Measurements from ENCODE around the gene SH2D3C.

Gene SH2D3C

GRCh38 chr9:127741831-127742434, 36.5 kb downstream of the SH2D3C start:
- DNase-seq (ENCODE audit: low read depth), result no peak

- DNase-seq (ENCODE audit: low read depth), result no peak
Measured at GRCh38 chr9:127739614-127740330, 38.7 kb downstream of the SH2D3C start.

GRCh38 chr9:127738666-127739065, 39.8 kb downstream of the SH2D3C start:
- no peak for DNase-seq (ENCODE audit: low read depth)

GRCh38 chr9:127735530-127736185, 42.8 kb downstream of the SH2D3C start:
- DNase-seq (ENCODE audit: low read depth), result no peak

GRCh38 chr9:127734747-127735529, 43.5 kb downstream of the SH2D3C start, which contains the start of gene TOR2A:
TOR2A (minus strand) TSS chr9:127735294; CDS start chr9:127735270, 24 bp downstream.
- peak; percentile 99 for DNase-seq (ENCODE audit: low read depth)

- no peak for DNase-seq (ENCODE audit: low read depth)
Measured at GRCh38 chr9:127734247-127734746, 44.2 kb downstream of the SH2D3C start.

- DNase-seq (ENCODE audit: low read depth), result no peak
Measured at GRCh38 chr9:127733614-127734013, 44.9 kb downstream of the SH2D3C start.

GRCh38 chr9:127732444-127732843, 46.0 kb downstream of the SH2D3C start:
- no peak for DNase-seq (ENCODE audit: low read depth)

GRCh38 chr9:127731938-127732337, 46.5 kb downstream of the SH2D3C start:
- no peak for DNase-seq (ENCODE audit: low read depth)

- DNase-seq (ENCODE audit: low read depth), result no peak
Measured at GRCh38 chr9:127730799-127731410, 47.6 kb downstream of the SH2D3C start.

GRCh38 chr9:127730262-127730661, 48.2 kb downstream of the SH2D3C start:
- DNase-seq (ENCODE audit: low read depth), result no peak

- DNase-seq (ENCODE audit: low read depth), result no peak
Measured at GRCh38 chr9:127729522-127730256, 48.8 kb downstream of the SH2D3C start.

- DNase-seq (ENCODE audit: low read depth), result no peak
Measured at GRCh38 chr9:127728808-127729207, 49.7 kb downstream of the SH2D3C start.

- DNase-seq (ENCODE audit: low read depth), result no peak
Measured at GRCh38 chr9:127726871-127727270, 51.6 kb downstream of the SH2D3C start.

GRCh38 chr9:127724012-127724411, 54.5 kb downstream of the SH2D3C start:
- no peak for DNase-seq (ENCODE audit: low read depth)

GRCh38 chr9:127723444-127723843, 55.0 kb downstream of the SH2D3C start:
- DNase-seq (ENCODE audit: low read depth), result no peak

GRCh38 chr9:127723013-127723412, 55.5 kb downstream of the SH2D3C start:
- DNase-seq (ENCODE audit: low read depth), result no peak

GRCh38 chr9:127722055-127722745, 56.3 kb downstream of the SH2D3C start:
- no peak for DNase-seq (ENCODE audit: low read depth)

- no peak for DNase-seq (ENCODE audit: low read depth)
Measured at GRCh38 chr9:127721391-127721821, 57.1 kb downstream of the SH2D3C start.

GRCh38 chr9:127720865-127721227, 57.6 kb downstream of the SH2D3C start:
- no peak for DNase-seq (ENCODE audit: low read depth)

Measured in stimulated activated CD8-positive, alpha-beta memory T cell treated with anti-CD3 and anti-CD28 coated beads, Interleukin-12 subunit alpha, Interleukin-12 subunit beta, amount 100 ng/mL, for 1 hour (primary cell).